Endothelial cell of umbilical vein (primary cell): Measurements from ENCODE around the gene LRRC4B. TPM values are rescaled to one million over a fixed set of nuclear protein-coding genes. Genes with fewer than 3 reads are reported as not detected.

Experiments
- BruUV-seq: library from RNA; stranded (reverse); fragments of 400-500 nt; replicated peaks from 2 replicates; lab custom pipeline; 2021; lab: Mats Ljungman, UMichigan
- CTCF ChIA-PET: fragments of 300-600, 350-600 bp; sonication (Branson Sonifier 250); formaldehyde crosslinking; loops from one replicate; lab custom pipeline; 2021; ENCODE audit warnings: antibody characterized with exemption, inconsistent platforms; lab: Charles Lee
- POLR2A ChIA-PET: fragments of 300-600, 350-600 bp; sonication (Branson Sonifier 250); formaldehyde crosslinking; loops from one replicate; lab custom pipeline; 2021; ENCODE audit warnings: antibody characterized with exemption, inconsistent platforms; lab: Charles Lee
- DNase-seq: peaks from one replicate; pipeline ENCODE4 v3.0.0-alpha.2; 2011; ENCODE audit warnings: low read depth, low spot score
- FAIRE-seq: peaks from 2 replicates; lab custom pipeline; 2011; peaks lifted over from hg19 to GRCh38; lab: Jason Lieb, UNC
- H2AFZ ChIP-seq: 2 replicates; pipeline ENCODE4 v1.6.0; 2012; ENCODE audit warnings: low read depth, low read length, control low read depth, inconsistent platforms
- H3K27ac ChIP-seq: 2 replicates; pipeline ENCODE4 v1.5.1; 2011; ENCODE audit warnings: low read depth, mild to moderate bottlenecking, control low read depth, low read length, moderate library complexity; ENCODE audit not compliant: insufficient read depth
- H3K27me3 ChIP-seq, 2 experiments: 2 replicates each; pipeline versions ENCODE4 v1.6.0 to v1.6.1; 2011; ENCODE audit warnings: low read length in 2 of 2, mixed read lengths in 1 of 2; ENCODE audit not compliant: control insufficient read depth in 2 of 2, insufficient read depth in 2 of 2
- H3K36me3 ChIP-seq, 2 experiments: 2 replicates in 1 of 2; 3 replicates in 1 of 2; pipeline ENCODE4 v1.5.1; 2011; ENCODE audit warnings: low read length in 2 of 2, mild to moderate bottlenecking in 1 of 2, moderate library complexity in 1 of 2; ENCODE audit not compliant: control insufficient read depth in 2 of 2, insufficient read depth in 2 of 2; ENCODE audit errors: extremely low read depth in 1 of 2
- H3K4me1 ChIP-seq: 3 replicates; pipeline ENCODE4 v1.5.1; 2011; ENCODE audit warnings: mild to moderate bottlenecking, low read length; ENCODE audit not compliant: control insufficient read depth, insufficient read depth; ENCODE audit errors: extremely low read depth
- H3K4me2 ChIP-seq: 2 replicates; pipeline ENCODE4 v1.6.1; 2011; ENCODE audit warnings: low read length, control low read depth, mixed read lengths; ENCODE audit not compliant: insufficient read depth
- H3K4me3 ChIP-seq, 3 experiments: fragments of 200-600 bp in 1 of 3; sonication (generic), shearing (Covaris generic) in 1 of 3; replicated peaks in 1 of 3; 2 replicates each; pipeline ENCODE4 v1.5.1; 2011 to 2016; ENCODE audit warnings: control low read depth in 3 of 3, low read length in 3 of 3, mild to moderate bottlenecking in 2 of 3, inconsistent platforms in 1 of 3, low read depth in 1 of 3, moderate library complexity in 1 of 3; ENCODE audit not compliant: insufficient read depth in 1 of 3
- H3K79me2 ChIP-seq: 2 replicates; pipeline ENCODE4 v1.6.0; 2012; ENCODE audit warnings: low read length, inconsistent platforms; ENCODE audit not compliant: control insufficient read depth, insufficient read depth
- H3K9ac ChIP-seq: replicated peaks from 2 replicates; pipeline ENCODE3; 2011; ENCODE audit warnings: low read length, control low read depth; ENCODE audit not compliant: insufficient read depth; ENCODE audit errors: extremely low read depth
- H3K9me1 ChIP-seq: replicated peaks from 3 replicates; pipeline ENCODE4 v1.6.0; 2011; ENCODE audit warnings: mild to moderate bottlenecking, low read length; ENCODE audit not compliant: control insufficient read depth, insufficient read depth; ENCODE audit errors: extremely low read depth
- H3K9me3 ChIP-seq: replicated peaks from 2 replicates; pipeline ENCODE4 v1.5.1; 2012; ENCODE audit warnings: low read length, inconsistent platforms; ENCODE audit not compliant: control insufficient read depth, insufficient read depth
- H4K20me1 ChIP-seq: replicated peaks from 2 replicates; pipeline ENCODE3; 2011; ENCODE audit warnings: mild to moderate bottlenecking, low read length; ENCODE audit not compliant: control insufficient read depth, insufficient read depth; ENCODE audit errors: extremely low read depth
- EZH2 ChIP-seq: IDR thresholded peaks from 2 replicates; pipeline ENCODE4 v1.6.1; 2012; ENCODE audit warnings: borderline replicate concordance, low read depth, mild to moderate bottlenecking, moderate library complexity, low read length, inconsistent platforms; ENCODE audit not compliant: severe bottlenecking
- FOS ChIP-seq: IDR thresholded peaks from 2 replicates; pipeline ENCODE4 v1.6.1; 2011; ENCODE audit warnings: mild to moderate bottlenecking, low read length, moderate library complexity, borderline replicate concordance; ENCODE audit not compliant: insufficient read depth
- GATA2 ChIP-seq: IDR thresholded peaks from 2 replicates; pipeline ENCODE4 v1.7.0; 2011; ENCODE audit warnings: low read depth, mild to moderate bottlenecking, moderate library complexity, mixed read lengths, low read length; ENCODE audit not compliant: insufficient read length, insufficient read depth
- JUN ChIP-seq: IDR thresholded peaks from 2 replicates; pipeline ENCODE4 v1.6.1; 2011; ENCODE audit warnings: borderline replicate concordance, low read depth; ENCODE audit not compliant: insufficient read length, insufficient read depth
- MAX ChIP-seq: IDR thresholded peaks from 2 replicates; pipeline ENCODE4 v1.6.1; 2011; ENCODE audit not compliant: insufficient read depth, insufficient read length
- MYC ChIP-seq: IDR thresholded peaks from one replicate; pipeline ENCODE4 v1.6.1; 2011; ENCODE audit warnings: mild to moderate bottlenecking, low read depth, low read length
- POLR2A ChIP-seq: IDR thresholded peaks from 2 replicates; pipeline ENCODE4 v1.6.1; 2012; ENCODE audit warnings: low read depth, mild to moderate bottlenecking, control low read depth, low read length
- POLR2AphosphoS5 ChIP-seq: IDR thresholded peaks from 2 replicates; pipeline ENCODE4 v1.6.1; 2012; ENCODE audit warnings: low read depth, mild to moderate bottlenecking, control low read depth, low read length, moderate library complexity; ENCODE audit not compliant: insufficient read depth
- dilution Hi-C: fragments of 300-500 bp; cut with MboI; formaldehyde crosslinking; loops from one replicate; pipeline ENCODE4 v1.15.0; 2019; ENCODE audit warnings: low sequenced_read_pairs; ENCODE audit not compliant: extremely low pct_ligation_motif_present
- intact Hi-C: fragments of 100-400 bp; cut with micrococcal nuclease; formaldehyde crosslinking; loops from one replicate; pipeline ENCODE4 v1.10.0; 2022
- polyA plus RNA-seq, 4 experiments: library from polyadenylated mRNA; depleted of rRNA in 3 of 4; stranded (reverse) in 3 of 4; unstranded in 1 of 4; fragments of >200 nt; gene quantifications; 2 replicates each; pipeline versions ENCODE4 v1.2.1 to v1.2.3, GENCODE V29; 2011 to 2012; ENCODE audit warnings: missing spikeins in 1 of 4
- total RNA-seq: library from RNA; stranded (reverse); gene quantifications from 2 replicates; pipeline ENCODE4 v1.2.3, GENCODE V29; 2021
- TF ChIP-seq, protein P1 (sequence below), 2 donors: IDR thresholded peaks; 1 replicate in 1 of 2; 2 replicates in 1 of 2; pipeline ENCODE4 v1.5.1; 2011; ENCODE audit warnings: low read length in 2 of 2, mild to moderate bottlenecking in 2 of 2, moderate library complexity in 2 of 2, control low read depth in 1 of 2, inconsistent platforms in 1 of 2, low read depth in 1 of 2; ENCODE audit not compliant: insufficient read depth in 1 of 2; ENCODE audit errors: extremely low read depth in 1 of 2

Gene LRRC4B
- total and polyA plus RNA-seq, 2 donors (not counting 3 experiments of a cell fraction or from before 2014, with no cell fraction given) = 0.08 TPM; not detected in 1

DNA sequence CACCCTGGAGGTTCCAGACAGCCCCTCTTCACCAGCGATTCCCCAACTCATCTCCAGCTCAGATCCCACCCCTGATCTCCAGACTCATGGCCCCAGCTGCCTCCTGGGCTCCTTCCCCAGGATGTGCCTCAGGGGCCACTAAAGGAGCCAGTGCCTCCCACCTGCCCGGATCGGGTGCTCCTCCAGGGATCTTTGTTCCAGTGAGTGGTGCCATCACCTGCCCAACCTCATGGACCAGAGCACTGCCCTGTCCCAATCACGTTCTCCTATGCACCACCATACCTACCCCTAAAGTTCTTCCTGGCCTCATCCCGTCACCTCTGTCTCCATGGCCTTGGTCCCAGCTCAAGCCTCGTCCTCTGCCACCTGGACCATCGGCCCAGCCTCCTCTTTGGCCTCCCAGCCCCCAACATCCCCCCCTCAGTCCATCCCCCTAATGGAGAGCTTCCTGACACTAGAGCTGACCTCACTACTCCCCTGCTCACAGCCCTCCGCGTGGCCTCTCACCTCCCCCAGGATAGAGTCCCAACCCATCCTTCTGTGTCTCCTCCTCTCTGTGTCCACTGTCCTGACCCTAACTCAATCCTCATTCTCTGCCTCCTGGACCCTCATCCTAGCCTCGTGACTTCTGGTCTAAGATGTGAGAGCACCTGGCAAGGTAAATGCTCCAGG lies 82.8 kb downstream of the LRRC4B start:
- dilution Hi-C loops = no loop called here
- Histone ChIP-seq H3K4me3 (no peak overlapping the region), H2AFZ (no peak overlapping the region), H3K4me2 (no peak overlapping the region), H3K4me1 (no peaks in the 10 kb centered on the region), H3K27me3 (peaks cover 4 to 5% of the 10 kb centered on the region in 2 experiments), H4K20me1 (no peaks in the 10 kb centered on the region), H3K27ac (no peak overlapping the region), H3K9me3 (no peaks in the 10 kb centered on the region), H3K9ac (no peak overlapping the region), H3K9me1 (no peaks in the 10 kb centered on the region), H3K36me3 (peaks cover 0 to 18% of the 10 kb centered on the region in 2 experiments), H3K79me2 (no peaks in the 10 kb centered on the region)
- intact Hi-C loops = no loop called here
- FAIRE-seq (no peak), DNase-seq (no peak)
- POLR2A ChIA-PET = no interaction called here
- TF ChIP-seq, protein P1, sequence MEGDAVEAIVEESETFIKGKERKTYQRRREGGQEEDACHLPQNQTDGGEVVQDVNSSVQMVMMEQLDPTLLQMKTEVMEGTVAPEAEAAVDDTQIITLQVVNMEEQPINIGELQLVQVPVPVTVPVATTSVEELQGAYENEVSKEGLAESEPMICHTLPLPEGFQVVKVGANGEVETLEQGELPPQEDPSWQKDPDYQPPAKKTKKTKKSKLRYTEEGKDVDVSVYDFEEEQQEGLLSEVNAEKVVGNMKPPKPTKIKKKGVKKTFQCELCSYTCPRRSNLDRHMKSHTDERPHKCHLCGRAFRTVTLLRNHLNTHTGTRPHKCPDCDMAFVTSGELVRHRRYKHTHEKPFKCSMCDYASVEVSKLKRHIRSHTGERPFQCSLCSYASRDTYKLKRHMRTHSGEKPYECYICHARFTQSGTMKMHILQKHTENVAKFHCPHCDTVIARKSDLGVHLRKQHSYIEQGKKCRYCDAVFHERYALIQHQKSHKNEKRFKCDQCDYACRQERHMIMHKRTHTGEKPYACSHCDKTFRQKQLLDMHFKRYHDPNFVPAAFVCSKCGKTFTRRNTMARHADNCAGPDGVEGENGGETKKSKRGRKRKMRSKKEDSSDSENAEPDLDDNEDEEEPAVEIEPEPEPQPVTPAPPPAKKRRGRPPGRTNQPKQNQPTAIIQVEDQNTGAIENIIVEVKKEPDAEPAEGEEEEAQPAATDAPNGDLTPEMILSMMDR (IDR thresholded peaks at IDR 0.05; ENCODE audit: extremely low read depth in 1 of 2, insufficient read depth in 1 of 2, low read depth in 1 of 2, low read length in 2 of 2) = no peak
- TF ChIP-seq POLR2A = no peak
- TF ChIP-seq POLR2AphosphoS5 = no peak
- no peak for TF ChIP-seq JUN
- TF ChIP-seq FOS = no peak
- no peak for TF ChIP-seq EZH2
- TF ChIP-seq MAX = no peak
- no peak for TF ChIP-seq GATA2
- no peak for TF ChIP-seq MYC
- no TSS peak for BruUV-seq
- CTCF ChIA-PET = no interaction called here
